ENCODE results near the gene RASA1.

GRCh38 chr5:87245451-87245850 lies 22.2 kb upstream of the RASA1 start:
- TF ChIP-seq CTCF (conservative IDR thresholded peaks at IDR 0.05; ENCODE audit: low read depth, low read length) (no peak), EZH2 (IDR thresholded peaks at IDR 0.05; ENCODE audit: low read length, unreplicated experiment) (no peak)

Data from PC-3 (cell line).